ENCODE measurements around the gene TICRR. TPM values are rescaled to one million over a fixed set of nuclear protein-coding genes. Genes with fewer than 3 reads are reported as not detected.

The TICRR gene
- total and polyA plus RNA-seq, 2 of the 13 experiments (the other 11 are each of a cell fraction or from before 2014, with no cell fraction given) = 4.1 to 14.3 TPM

GRCh38 chr15:89611317-89611716 is 36.0 kb downstream of the TICRR start (continued):
- TF ChIP-seq, protein P1, sequence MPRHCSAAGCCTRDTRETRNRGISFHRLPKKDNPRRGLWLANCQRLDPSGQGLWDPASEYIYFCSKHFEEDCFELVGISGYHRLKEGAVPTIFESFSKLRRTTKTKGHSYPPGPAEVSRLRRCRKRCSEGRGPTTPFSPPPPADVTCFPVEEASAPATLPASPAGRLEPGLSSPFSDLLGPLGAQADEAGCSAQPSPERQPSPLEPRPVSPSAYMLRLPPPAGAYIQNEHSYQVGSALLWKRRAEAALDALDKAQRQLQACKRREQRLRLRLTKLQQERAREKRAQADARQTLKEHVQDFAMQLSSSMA (CRISPR knock-in tag; IDR thresholded peaks at IDR 0.05) = no peak
- no peak for TF ChIP-seq ZNF207 (IDR thresholded peaks at IDR 0.05; ENCODE audit: borderline replicate concordance)
- no peak for TF ChIP-seq SOX13 (IDR thresholded peaks at IDR 0.05)
- no peak for TF ChIP-seq SOX13 (CRISPR knock-in tag; conservative IDR thresholded peaks at IDR 0.05 in 1 of 2, IDR thresholded peaks at IDR 0.05 in 1 of 2)
- TF ChIP-seq NR2F1 (CRISPR knock-in tag; IDR thresholded peaks at IDR 0.05) = no peak

DNA sequence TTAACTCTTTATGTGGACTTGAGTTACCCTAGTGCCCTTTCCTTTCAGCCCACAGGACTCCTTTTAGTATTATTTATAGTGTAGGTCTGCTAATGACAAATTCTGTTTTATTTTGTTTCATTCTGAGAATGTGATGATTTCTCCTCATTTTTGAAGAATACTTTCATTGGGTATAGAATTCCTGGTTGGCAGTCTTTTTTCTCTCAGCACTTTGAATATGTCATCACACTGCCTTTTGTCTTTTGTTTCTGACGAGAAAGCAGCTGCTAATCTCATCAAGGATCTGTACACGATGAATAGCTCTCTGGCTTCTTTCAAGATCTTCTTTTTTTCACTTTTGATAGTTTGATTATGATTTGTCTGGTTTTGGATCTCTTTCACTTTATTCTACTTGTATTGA is 37.8 kb downstream of the TICRR start:
- no peaks in the 10 kb centered on the region; the same call in 1 of the 2 replicates for H3K9me3 ChIP-seq (ENCODE audit: low read length)
- no peak for FAIRE-seq
- no peak overlapping the region for H3K27ac ChIP-seq (ENCODE audit: extremely low read length, insufficient read depth, low read length)
- TF ChIP-seq CEBPB (IDR thresholded peaks at IDR 0.05; ENCODE audit: borderline replicate concordance, low read depth, low read length) (no peak), NR3C1 (CRISPR knock-in tag; IDR thresholded peaks at IDR 0.05) (no peak), CHCHD3 (CRISPR knock-in tag; IDR thresholded peaks at IDR 0.05) (no peak), YEATS4 (CRISPR knock-in tag; IDR thresholded peaks at IDR 0.05; ENCODE audit: borderline replicate concordance) (no peak)
- H3K4me3 ChIP-seq (replicated peaks in 1 of 3; ENCODE audit: insufficient read depth in 1 of 3, low read depth in 2 of 3, low read length in 3 of 3) = no peak overlapping the region
- H3K79me2 ChIP-seq (ENCODE audit: insufficient read depth, low read length) = no peaks in the 10 kb centered on the region
- no peak for ATAC-seq
- H3K27me3 ChIP-seq (ENCODE audit: control insufficient read depth in 1 of 2, insufficient read depth in 2 of 2, low read length in 2 of 2) = no peaks in the 10 kb centered on the region
- CTCF ChIA-PET (ENCODE audit: low intra/inter-chr PET ratio, low total read pairs) = no interaction called here
- H4K20me1 ChIP-seq (ENCODE audit: insufficient read depth, low read length) = no peaks in the 10 kb centered on the region
- no TSS peak for BruUV-seq (replicated peaks)
- no peak overlapping the region for H2AFZ ChIP-seq (ENCODE audit: low read length)
- intact Hi-C loops (cut with micrococcal nuclease; ENCODE audit: unreplicated experiment) = no loop called here
- H3K4me2 ChIP-seq (ENCODE audit: low read depth, low read length) = no peak overlapping the region
- POLR2A ChIA-PET = no interaction called here
- in situ Hi-C loops (cut with HindIII; ENCODE audit: extremely low pct_ligation_motif_present, low pct_unique_long_range_greater_than_20kb) = no loop called here
- no peaks in the 10 kb centered on the region for H3K4me1 ChIP-seq (ENCODE audit: insufficient read depth, low read length)
- DNase-seq (ENCODE audit: low spot score) = no peak
- H3K36me3 ChIP-seq (replicated peaks in 1 of 2; ENCODE audit: control insufficient read depth in 1 of 2, insufficient read depth in 2 of 2, low read length in 2 of 2) = peaks cover 15 to 77% of the 10 kb centered on the region in 2 experiments
- H3K9ac ChIP-seq (ENCODE audit: insufficient read depth, low read depth, low read length) = no peak overlapping the region
- WGBS (ENCODE audit: low lambda C conversion rate) = 100% methylated on average over 2 of the region's 2 CpGs
